Liver (tissue), 9 donors: ENCODE data around the gene HOXB4. TPM values are rescaled to one million over a fixed set of nuclear protein-coding genes. Genes with fewer than 3 reads are reported as not detected.

ENCODE experiments used
- DNase-seq: peaks from one replicate; pipeline ENCODE4 v3.0.0-alpha.2; 2017; ENCODE audit warnings: low spot score
- H3K27ac ChIP-seq, 2 donors: one replicate each; pipeline ENCODE4 v1.7.0; 2013; ENCODE audit warnings: inconsistent platforms in 2 of 2, low read length in 2 of 2, control low read depth in 1 of 2, low read depth in 1 of 2, mild to moderate bottlenecking in 1 of 2
- H3K27me3 ChIP-seq, 4 donors: one replicate each; pipeline versions ENCODE4 v1.6.1 to v1.7.0; 2013; ENCODE audit warnings: low read length in 3 of 4, inconsistent platforms in 1 of 4, mild to moderate bottlenecking in 1 of 4, moderate library complexity in 1 of 4; ENCODE audit not compliant: control insufficient read depth in 4 of 4, insufficient read depth in 4 of 4
- H3K36me3 ChIP-seq, 4 donors: one replicate each; pipeline versions ENCODE4 v1.6.1 to v1.7.0; 2013; ENCODE audit warnings: low read length in 3 of 4, mild to moderate bottlenecking in 3 of 4, low read depth in 1 of 4, moderate library complexity in 1 of 4; ENCODE audit not compliant: control insufficient read depth in 4 of 4, insufficient read depth in 3 of 4
- H3K4me1 ChIP-seq, 4 donors: one replicate each; pipeline versions ENCODE4 v1.6.1 to v1.7.0; 2013; ENCODE audit warnings: low read length in 3 of 4, mild to moderate bottlenecking in 3 of 4, moderate library complexity in 1 of 4; ENCODE audit not compliant: control insufficient read depth in 4 of 4, insufficient read depth in 4 of 4
- H3K4me3 ChIP-seq, 3 donors: one replicate each; pipeline versions ENCODE4 v1.6.1 to v1.7.0; 2013; ENCODE audit warnings: low read length in 3 of 3, control low read depth in 1 of 3, low read depth in 1 of 3, mild to moderate bottlenecking in 1 of 3
- H3K9ac ChIP-seq, 2 donors: one replicate each; pipeline ENCODE4 v1.7.0; 2013; ENCODE audit warnings: low read length in 2 of 2, mild to moderate bottlenecking in 2 of 2, moderate library complexity in 2 of 2, control low read depth in 1 of 2, low read depth in 1 of 2
- H3K9me3 ChIP-seq, 4 donors: one replicate each; pipeline versions ENCODE4 v1.6.1 to v1.7.0; 2013; ENCODE audit warnings: low read length in 3 of 4; ENCODE audit not compliant: control insufficient read depth in 4 of 4
- ATF3 ChIP-seq: IDR thresholded peaks from 2 replicates; pipeline ENCODE4 v1.6.1; 2016; ENCODE audit warnings: antibody characterized with exemption
- FOXA1 ChIP-seq: IDR thresholded peaks from 2 replicates; pipeline ENCODE4 v1.6.1; 2016; ENCODE audit warnings: antibody characterized with exemption
- FOXA2 ChIP-seq: IDR thresholded peaks from 2 replicates; pipeline ENCODE4 v1.6.1; 2016; ENCODE audit warnings: antibody characterized with exemption
- GABPA ChIP-seq, 2 donors: IDR thresholded peaks in 1 of 2; conservative IDR thresholded peaks in 1 of 2; 2 replicates each; pipeline ENCODE4 v1.6.1; 2016; ENCODE audit warnings: antibody characterized with exemption in 2 of 2, mild to moderate bottlenecking in 1 of 2, moderate library complexity in 1 of 2
- JUND ChIP-seq, 2 donors: IDR thresholded peaks; 2 replicates each; pipeline ENCODE4 v1.6.1; 2016; ENCODE audit warnings: antibody characterized with exemption in 2 of 2
- NR2F2 ChIP-seq: IDR thresholded peaks from 2 replicates; pipeline ENCODE4 v1.6.1; 2016; ENCODE audit warnings: antibody characterized with exemption
- RAD21 ChIP-seq, 2 donors: IDR thresholded peaks; 2 replicates each; pipeline ENCODE4 v1.6.1; 2016; ENCODE audit warnings: antibody characterized with exemption in 2 of 2, mild to moderate bottlenecking in 2 of 2
- RXRA ChIP-seq, 2 donors: IDR thresholded peaks; 2 replicates each; pipeline ENCODE4 v1.6.1; 2017 to 2018; ENCODE audit warnings: antibody characterized with exemption in 2 of 2, mild to moderate bottlenecking in 1 of 2
- TAF1 ChIP-seq: conservative IDR thresholded peaks from 2 replicates; pipeline ENCODE4 v1.6.1; 2016; ENCODE audit warnings: antibody characterized with exemption, mild to moderate bottlenecking
- YY1 ChIP-seq: IDR thresholded peaks from 2 replicates; pipeline ENCODE4 v1.6.1; 2016; ENCODE audit warnings: antibody characterized with exemption, mild to moderate bottlenecking
- ZBTB33 ChIP-seq: IDR thresholded peaks from 2 replicates; pipeline ENCODE4 v1.6.1; 2016; ENCODE audit warnings: antibody characterized with exemption
- WGBS: extraction: QIAGEN DNeasy Blood & Tissue Kit; methylation state at CpG from one replicate; pipeline ENCODE4 v1.1.7; 2013; 5-methylcytosine and 5-hydroxymethylcytosine counted together
- polyA plus RNA-seq, 2 donors: library from polyadenylated mRNA; stranded (reverse) in 1 of 2; unstranded in 1 of 2; fragments of 200-250 nt in 1 of 2; fragments of >200 nt in 1 of 2; fragmentation: Nextera tagmentation in 1 of 2; extraction: Ambion mirVana in 1 of 2; gene quantifications; one replicate each; pipeline versions ENCODE4 v1.2.1 to v1.2.3, GENCODE V29; 2013 to 2015
- total RNA-seq, 2 donors: library from RNA; depleted of rRNA; stranded (reverse); fragments of >200 nt; gene quantifications; one replicate each; pipeline ENCODE4 v1.2.3, GENCODE V29; 2014
- donor health status: healthy.
- donor health status: healthy.
- donor health status: healthy.
- donor health status: healthy.
- donor health status: healthy.

HOXB4 gene
- total and polyA plus RNA-seq, 4 donors, result 0.19 to 0.75 (median 0.50) TPM

- no peak for TF ChIP-seq FOXA2
- no peak for TF ChIP-seq ZBTB33
- no peak for TF ChIP-seq JUND (IDR thresholded peaks at IDR 0.05)
- no peak for TF ChIP-seq ATF3
Measured at GRCh38 chr17:48571826-48572417, 6.2 kb downstream of the HOXB4 start (continued).

- TF ChIP-seq ZBTB33 (no peak), YY1 (no peak), JUND (IDR thresholded peaks at IDR 0.05) (no peak), FOXA2 (no peak), RAD21 (IDR thresholded peaks at IDR 0.05) (no peak), NR2F2 (no peak), TAF1 (no peak), RXRA (IDR thresholded peaks at IDR 0.05) (no peak)
- H3K27me3 ChIP-seq, result peaks cover 0 to 32% (median 11%) of the 10 kb centered on the region in 4 donors
- no peak for DNase-seq
Measured at GRCh38 chr17:48571024-48571818, 6.9 kb downstream of the HOXB4 start.

GRCh38 chr17:48570325-48571023 is 7.7 kb downstream of the HOXB4 start:
- H3K27me3 ChIP-seq, result peaks cover 0 to 32% (median 11%) of the 10 kb centered on the region in 4 donors
- H3K4me1 ChIP-seq, result no peaks in the 10 kb centered on the region
- no peaks in the 10 kb centered on the region for H3K36me3 ChIP-seq
- no peak for DNase-seq
- no peak overlapping the region for H3K9ac ChIP-seq
- no peak for TF ChIP-seq GABPA (IDR thresholded peaks at IDR 0.05 in 1 of 2, conservative IDR thresholded peaks at IDR 0.05 in 1 of 2)
- no peak for TF ChIP-seq FOXA1
- no peak for TF ChIP-seq ATF3
- 20% methylated on average over 19 of the region's 19 CpGs for WGBS
- H3K27ac ChIP-seq, result peak overlapping the region in 1 of 2 donors; percentile 1
- H3K4me3 ChIP-seq, result no peak overlapping the region
- no peaks in the 10 kb centered on the region for H3K9me3 ChIP-seq

More at GRCh38 chr17:48571024-48571818, 6.9 kb downstream of the HOXB4 start:
- H3K36me3 ChIP-seq, result no peaks in the 10 kb centered on the region
- H3K9ac ChIP-seq, result no peak overlapping the region
- peaks cover 0 to 3% (median 0%) of the 10 kb centered on the region in 4 donors for H3K4me1 ChIP-seq
- H3K9me3 ChIP-seq, result no peaks in the 10 kb centered on the region
- no peak overlapping the region for H3K4me3 ChIP-seq
- H3K27ac ChIP-seq, result peak overlapping the region; percentile 15 to 54
- WGBS, result 23% methylated on average over 26 of the region's 26 CpGs
